Activated CD8-positive, alpha-beta T cell treated with anti-CD3 and anti-CD28 coated beads for 36 hours (primary cell): ENCODE measurements around the gene MPDZ. TPM values are rescaled to one million over a fixed set of nuclear protein-coding genes. Genes with fewer than 3 reads are reported as not detected.

ENCODE experiments used
- ATAC-seq: fragments of 200-7000 bp; cut with Tn5 transposase; one replicate; pipeline ENCODE4 v1.10.0; 2021; ENCODE audit warnings: mild to moderate bottlenecking, moderate library complexity
- CTCF ChIA-PET: fragments of 350-600 bp; sonication (Branson Sonifier 250); formaldehyde crosslinking; loops from one replicate; lab custom pipeline; 2021; ENCODE audit warnings: antibody characterized with exemption; lab: Charles Lee
- POLR2A ChIA-PET: fragments of 350-600 bp; sonication (Branson Sonifier 250); formaldehyde crosslinking; loops from one replicate; lab custom pipeline; 2021; ENCODE audit warnings: antibody characterized with exemption; lab: Charles Lee
- DNase-seq: peaks from one replicate; pipeline ENCODE4 v3.0.0-alpha.2; 2020
- H3K27ac Mint-ChIP-seq: one replicate; pipeline ENCODE4 v1.8.0; 2021; ENCODE audit warnings: mild to moderate bottlenecking, mixed read lengths
- H3K27me3 Mint-ChIP-seq: one replicate; pipeline ENCODE4 v1.8.0; 2021; ENCODE audit warnings: mixed read lengths
- H3K36me3 Mint-ChIP-seq: one replicate; pipeline ENCODE4 v1.8.0; 2021; ENCODE audit warnings: low read depth, mixed read lengths
- H3K4me1 Mint-ChIP-seq: one replicate; pipeline ENCODE4 v1.8.0; 2021; ENCODE audit warnings: low read depth, mixed read lengths
- H3K4me3 Mint-ChIP-seq: one replicate; pipeline ENCODE4 v1.8.0; 2021; ENCODE audit warnings: mild to moderate bottlenecking, moderate library complexity, mixed read lengths
- H3K9me3 Mint-ChIP-seq: one replicate; pipeline ENCODE4 v1.8.0; 2021; ENCODE audit warnings: mixed read lengths
- CTCF ChIP-seq: fragments of 200-600 bp; IDR thresholded peaks from one replicate; pipeline ENCODE4 v1.8.0; 2022; ENCODE audit warnings: antibody characterized with exemption, mild to moderate bottlenecking
- intact Hi-C: fragments of 100-400 bp; cut with micrococcal nuclease; formaldehyde crosslinking; loops from one replicate; pipeline ENCODE4 v1.10.0; 2022
- total RNA-seq, 2 experiments: library from RNA; stranded (reverse); gene quantifications; one replicate each; pipeline ENCODE4 v1.2.3, GENCODE V29; 2021

MPDZ gene
- total RNA-seq, 2 experiments from 2014 or later: not detected

- no peaks in the 10 kb centered on the region for H3K27me3 Mint-ChIP-seq
- no peak for ATAC-seq
- POLR2A ChIA-PET: no interaction called here
- H3K27ac Mint-ChIP-seq: no peak overlapping the region
- intact Hi-C loops: no loop called here
- H3K9me3 Mint-ChIP-seq: peaks cover 6% of the 10 kb centered on the region
- DNase-seq: no peak
- H3K36me3 Mint-ChIP-seq: no peaks in the 10 kb centered on the region
- TF ChIP-seq CTCF: no peak
- H3K4me1 Mint-ChIP-seq: no peaks in the 10 kb centered on the region
- CTCF ChIA-PET: no interaction called here
- no peak overlapping the region for H3K4me3 Mint-ChIP-seq
These were observed 97.8 kb downstream of the MPDZ start for GRCh38 chr9:13181652-13182051.

GRCh38 chr9:13179257-13179656, 100.2 kb downstream of the MPDZ start:
- no peak for TF ChIP-seq CTCF
- H3K27ac Mint-ChIP-seq: no peak overlapping the region
- ATAC-seq: no peak
- H3K36me3 Mint-ChIP-seq: no peaks in the 10 kb centered on the region
- no peak for DNase-seq
- H3K4me3 Mint-ChIP-seq: no peak overlapping the region
- POLR2A ChIA-PET: no interaction called here
- no peaks in the 10 kb centered on the region for H3K27me3 Mint-ChIP-seq
- peaks cover 5% of the 10 kb centered on the region for H3K9me3 Mint-ChIP-seq
- H3K4me1 Mint-ChIP-seq: no peaks in the 10 kb centered on the region
- intact Hi-C loops: no loop called here
- CTCF ChIA-PET: no interaction called here

GRCh38 chr9:13175732-13176131, 103.8 kb downstream of the MPDZ start:
- ChIA-PET CTCF (no interaction called here), POLR2A (no interaction called here)
- Mint-ChIP-seq H3K4me3 (no peak overlapping the region), H3K27me3 (no peaks in the 10 kb centered on the region), H3K9me3 (peaks cover 10% of the 10 kb centered on the region), H3K4me1 (no peaks in the 10 kb centered on the region), H3K36me3 (no peaks in the 10 kb centered on the region), H3K27ac (no peak overlapping the region)
- ATAC-seq (no peak), DNase-seq (no peak)
- intact Hi-C loops: no loop called here
- no peak for TF ChIP-seq CTCF

GRCh38 chr9:13174906-13175639, 104.4 kb downstream of the MPDZ start:
- Mint-ChIP-seq H3K9me3 (peaks cover 8% of the 10 kb centered on the region), H3K36me3 (no peaks in the 10 kb centered on the region), H3K27me3 (no peaks in the 10 kb centered on the region), H3K4me1 (no peaks in the 10 kb centered on the region), H3K4me3 (no peak overlapping the region), H3K27ac (no peak overlapping the region)
- DNase-seq: no peak
- CTCF ChIA-PET: no interaction called here
- TF ChIP-seq CTCF: no peak
- intact Hi-C loops: no loop called here
- POLR2A ChIA-PET: no interaction called here
- no peak for ATAC-seq

GRCh38 chr9:13173553-13173952, 105.9 kb downstream of the MPDZ start:
- no peaks in the 10 kb centered on the region for H3K27me3 Mint-ChIP-seq
- ChIA-PET POLR2A (no interaction called here), CTCF (no interaction called here)
- TF ChIP-seq CTCF: no peak
- ATAC-seq (no peak), DNase-seq (no peak)
- no peaks in the 10 kb centered on the region for H3K36me3 Mint-ChIP-seq
- H3K27ac Mint-ChIP-seq: no peak overlapping the region
- no peaks in the 10 kb centered on the region for H3K4me1 Mint-ChIP-seq
- H3K9me3 Mint-ChIP-seq: peaks cover 6% of the 10 kb centered on the region
- intact Hi-C loops: no loop called here
- no peak overlapping the region for H3K4me3 Mint-ChIP-seq
